ENCODE measurements around the gene GSTM2.
A peak's percentile ranks its signal among the peaks of the same experiment; 100 is the strongest.

The GSTM2 gene

DNA sequence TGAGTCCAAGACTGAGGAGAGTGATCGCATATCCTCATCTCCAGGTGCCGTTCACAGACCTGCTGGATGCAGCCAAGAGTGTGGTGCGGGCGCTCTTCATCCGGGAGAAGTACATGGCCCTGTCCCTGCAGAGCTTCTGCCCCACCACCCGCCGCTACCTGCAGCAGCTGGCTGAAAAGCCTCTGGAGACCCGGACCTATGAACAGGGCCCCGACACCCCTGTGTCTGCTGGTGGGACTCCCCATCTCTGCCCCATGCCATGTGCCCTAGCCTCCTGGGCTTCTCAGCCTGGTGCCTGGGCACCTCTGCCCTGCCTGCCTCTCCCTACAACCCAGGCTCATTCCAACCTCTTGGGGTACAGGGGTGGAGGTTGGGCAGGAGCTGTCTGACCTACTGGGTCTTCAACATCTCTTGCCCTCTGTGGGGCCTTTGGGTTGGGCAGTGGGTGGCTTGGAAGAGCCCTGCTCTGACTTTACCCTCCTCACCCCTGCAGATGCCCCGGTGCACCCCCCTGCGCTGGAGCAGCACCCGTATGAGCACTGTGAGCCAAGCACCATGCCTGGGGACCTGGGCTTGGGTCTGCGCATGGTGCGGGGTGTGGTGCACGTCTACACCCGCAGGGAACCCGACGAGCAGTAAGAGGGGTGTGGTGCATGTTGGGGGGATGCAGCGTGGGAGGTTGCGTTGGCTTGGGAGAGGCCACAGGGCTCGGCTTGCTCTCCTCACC, 41.0 kb upstream of the GSTM2 start:
- TF ChIP-seq ZFX (IDR thresholded peaks at IDR 0.05; ENCODE audit: borderline replicate concordance) = no peak
- TF ChIP-seq, protein P1, sequence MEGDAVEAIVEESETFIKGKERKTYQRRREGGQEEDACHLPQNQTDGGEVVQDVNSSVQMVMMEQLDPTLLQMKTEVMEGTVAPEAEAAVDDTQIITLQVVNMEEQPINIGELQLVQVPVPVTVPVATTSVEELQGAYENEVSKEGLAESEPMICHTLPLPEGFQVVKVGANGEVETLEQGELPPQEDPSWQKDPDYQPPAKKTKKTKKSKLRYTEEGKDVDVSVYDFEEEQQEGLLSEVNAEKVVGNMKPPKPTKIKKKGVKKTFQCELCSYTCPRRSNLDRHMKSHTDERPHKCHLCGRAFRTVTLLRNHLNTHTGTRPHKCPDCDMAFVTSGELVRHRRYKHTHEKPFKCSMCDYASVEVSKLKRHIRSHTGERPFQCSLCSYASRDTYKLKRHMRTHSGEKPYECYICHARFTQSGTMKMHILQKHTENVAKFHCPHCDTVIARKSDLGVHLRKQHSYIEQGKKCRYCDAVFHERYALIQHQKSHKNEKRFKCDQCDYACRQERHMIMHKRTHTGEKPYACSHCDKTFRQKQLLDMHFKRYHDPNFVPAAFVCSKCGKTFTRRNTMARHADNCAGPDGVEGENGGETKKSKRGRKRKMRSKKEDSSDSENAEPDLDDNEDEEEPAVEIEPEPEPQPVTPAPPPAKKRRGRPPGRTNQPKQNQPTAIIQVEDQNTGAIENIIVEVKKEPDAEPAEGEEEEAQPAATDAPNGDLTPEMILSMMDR (IDR thresholded peaks at IDR 0.05) = no peak
- H3K27ac ChIP-seq = no peak overlapping the region

DNA sequence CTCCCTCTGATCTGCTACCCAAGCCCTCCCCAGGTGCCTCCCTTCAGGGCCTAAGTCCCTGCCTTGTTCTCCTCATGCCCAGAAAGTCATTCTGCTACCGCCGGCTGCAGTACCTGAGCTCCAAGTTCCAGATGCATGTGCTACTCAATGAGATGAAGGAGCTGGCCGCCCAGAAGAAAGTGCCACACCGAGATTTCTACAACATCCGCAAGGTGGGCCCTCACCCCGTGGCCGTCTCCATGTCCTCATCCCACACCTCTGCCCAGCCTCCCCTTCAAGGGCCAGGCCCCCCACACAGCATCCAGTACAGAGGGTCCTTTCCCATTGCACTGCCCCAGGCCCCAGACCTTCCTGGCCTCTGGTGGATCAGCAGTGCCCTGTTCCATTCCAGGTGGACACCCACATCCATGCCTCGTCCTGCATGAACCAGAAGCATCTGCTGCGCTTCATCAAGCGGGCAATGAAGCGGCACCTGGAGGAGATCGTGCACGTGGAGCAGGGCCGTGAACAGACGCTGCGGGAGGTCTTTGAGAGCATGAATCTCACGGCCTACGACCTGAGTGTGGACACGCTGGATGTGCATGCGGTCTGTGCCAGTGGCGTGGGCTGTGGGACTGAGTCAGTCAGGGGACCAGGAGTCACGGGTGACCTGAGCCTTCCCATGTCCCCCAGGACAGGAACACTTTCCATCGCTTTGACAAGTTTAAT, 40.0 kb upstream of the GSTM2 start:
- no peak overlapping the region for H3K27ac ChIP-seq
- TF ChIP-seq, protein P1 (IDR thresholded peaks at IDR 0.05) = no peak
- no peak for TF ChIP-seq ZFX (IDR thresholded peaks at IDR 0.05; ENCODE audit: borderline replicate concordance)

DNA sequence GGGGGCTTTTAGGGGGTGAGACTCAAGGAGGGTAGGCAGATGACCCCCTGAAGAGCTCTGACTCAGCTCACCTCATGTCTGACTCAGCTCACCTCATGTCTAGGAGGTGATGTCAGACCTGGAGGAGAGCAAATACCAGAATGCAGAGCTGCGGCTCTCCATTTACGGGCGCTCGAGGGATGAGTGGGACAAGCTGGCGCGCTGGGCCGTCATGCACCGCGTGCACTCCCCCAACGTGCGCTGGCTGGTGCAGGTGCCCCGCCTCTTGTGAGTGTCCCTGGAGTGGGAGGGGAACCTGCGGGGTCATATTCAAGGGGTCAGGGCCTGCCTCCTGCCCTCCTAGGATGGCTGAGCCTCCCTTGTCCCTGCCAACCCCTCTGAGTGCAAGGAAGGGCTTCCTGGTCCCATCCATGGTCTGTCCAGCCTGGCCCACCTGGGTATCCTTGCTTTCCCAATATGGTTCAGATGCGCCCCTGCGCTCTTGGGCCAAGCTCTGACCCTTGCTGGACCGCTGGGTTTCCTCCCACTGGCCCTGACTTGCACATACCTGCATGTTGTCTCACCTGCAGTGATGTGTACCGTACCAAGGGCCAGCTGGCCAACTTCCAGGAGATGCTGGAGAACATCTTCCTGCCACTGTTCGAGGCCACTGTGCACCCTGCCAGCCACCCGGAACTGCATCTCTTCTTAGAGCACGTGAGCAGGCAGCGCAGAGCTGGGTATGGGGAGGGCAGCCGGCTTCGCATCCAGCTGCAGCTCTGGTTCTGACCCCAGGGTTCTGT, 39.1 kb upstream of the GSTM2 start:
- TF ChIP-seq, protein P1 (IDR thresholded peaks at IDR 0.05) = no peak
- TF ChIP-seq ZFX (IDR thresholded peaks at IDR 0.05; ENCODE audit: borderline replicate concordance) = no peak

DNA sequence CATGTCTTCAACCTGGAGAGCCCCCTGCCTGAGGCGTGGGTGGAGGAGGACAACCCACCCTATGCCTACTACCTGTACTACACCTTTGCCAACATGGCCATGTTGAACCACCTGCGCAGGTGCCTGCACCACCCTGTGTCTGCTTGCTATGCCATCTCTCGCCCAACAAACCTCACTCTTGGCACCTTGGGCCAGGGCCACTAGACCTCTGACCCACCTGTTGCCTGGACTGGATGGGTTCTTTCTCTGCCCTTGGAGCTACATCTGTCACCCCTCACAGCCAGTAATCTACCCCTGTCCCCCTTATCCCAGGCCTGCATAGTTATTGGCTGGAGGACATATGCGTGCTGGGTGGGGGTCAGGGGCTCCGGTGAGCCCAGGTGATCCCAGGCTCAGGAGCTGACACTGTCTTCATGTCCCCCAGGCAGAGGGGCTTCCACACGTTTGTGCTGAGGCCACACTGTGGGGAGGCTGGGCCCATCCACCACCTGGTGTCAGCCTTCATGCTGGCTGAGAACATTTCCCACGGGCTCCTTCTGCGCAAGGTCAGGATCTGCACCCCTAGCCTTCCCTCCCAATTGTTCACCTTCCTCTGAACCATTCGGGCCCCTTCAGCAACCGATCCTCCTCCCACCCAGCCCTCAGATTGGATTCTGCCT, 38.4 kb upstream of the GSTM2 start:
- TF ChIP-seq, protein P1 (IDR thresholded peaks at IDR 0.05) = no peak
- TF ChIP-seq ZFX (IDR thresholded peaks at IDR 0.05; ENCODE audit: borderline replicate concordance) = no peak
- H3K27ac ChIP-seq = no peak overlapping the region

More for the DNA sequence above, 39.1 kb upstream of the GSTM2 start:
- H3K27ac ChIP-seq = no peak overlapping the region

DNA sequence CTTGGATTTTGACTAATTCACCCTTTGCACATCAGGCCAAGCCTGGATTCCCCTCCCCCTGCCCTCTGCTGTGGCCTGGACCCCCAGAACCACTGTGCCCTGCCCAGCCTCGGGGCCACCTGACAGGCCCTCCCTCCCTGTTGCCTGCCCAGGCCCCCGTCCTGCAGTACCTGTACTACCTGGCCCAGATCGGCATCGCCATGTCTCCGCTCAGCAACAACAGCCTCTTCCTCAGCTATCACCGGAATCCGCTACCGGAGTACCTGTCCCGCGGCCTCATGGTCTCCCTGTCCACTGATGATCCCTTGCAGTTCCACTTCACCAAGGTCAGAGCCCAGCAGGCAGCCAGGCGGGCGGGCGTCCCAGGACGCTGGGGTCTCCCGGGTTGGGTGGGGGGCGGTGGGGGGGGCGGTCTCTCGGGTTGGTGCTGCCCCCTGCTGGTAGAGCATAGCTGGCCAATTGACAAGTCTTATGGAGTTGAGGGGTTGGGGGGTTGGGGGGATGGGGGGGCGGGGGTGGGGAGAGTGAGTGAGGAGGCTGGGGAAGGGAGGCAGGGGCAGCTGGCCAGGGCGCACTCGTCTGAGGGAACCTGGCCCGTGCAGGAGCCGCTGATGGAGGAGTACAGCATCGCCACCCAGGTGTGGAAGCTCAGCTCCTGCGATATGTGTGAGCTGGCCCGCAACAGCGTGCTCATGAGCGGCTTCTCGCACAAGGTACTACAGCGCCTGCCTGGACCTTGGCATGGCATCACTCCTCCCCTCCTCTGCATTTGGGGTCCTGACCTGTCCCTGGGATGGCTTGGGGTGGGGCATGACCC, 37.6 kb upstream of the GSTM2 start:
- no peak overlapping the region for H3K27ac ChIP-seq
- TF ChIP-seq, protein P1 (IDR thresholded peaks at IDR 0.05) = peak; percentile 46
- TF ChIP-seq ZFX (IDR thresholded peaks at IDR 0.05; ENCODE audit: borderline replicate concordance) = no peak

DNA sequence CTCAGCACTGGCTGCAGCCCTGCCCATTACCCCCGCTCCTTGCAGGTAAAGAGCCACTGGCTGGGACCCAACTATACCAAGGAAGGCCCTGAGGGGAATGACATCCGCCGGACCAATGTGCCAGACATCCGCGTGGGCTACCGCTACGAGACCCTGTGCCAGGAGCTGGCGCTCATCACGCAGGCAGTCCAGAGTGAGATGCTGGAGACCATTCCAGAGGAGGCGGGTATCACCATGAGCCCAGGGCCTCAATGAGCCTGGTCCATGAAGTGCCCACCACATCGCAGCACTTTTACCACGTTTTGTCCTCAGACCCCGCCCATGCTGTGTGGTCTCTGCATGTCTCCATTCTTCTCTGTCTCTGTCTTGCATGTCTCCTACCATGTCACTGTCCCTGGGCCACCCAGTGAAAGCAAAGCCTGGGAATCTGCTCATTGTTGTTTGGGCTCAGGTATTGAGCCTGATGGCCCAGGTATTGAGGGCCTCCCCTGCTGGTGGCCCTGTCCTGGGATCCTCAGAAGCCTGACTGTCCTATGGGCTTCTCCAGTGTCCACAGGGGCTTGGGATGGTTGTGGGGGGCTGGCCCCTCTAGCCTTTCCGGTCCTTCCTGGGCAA, 36.9 kb upstream of the GSTM2 start:
- TF ChIP-seq ZFX (IDR thresholded peaks at IDR 0.05; ENCODE audit: borderline replicate concordance) = no peak
- TF ChIP-seq, protein P1 (IDR thresholded peaks at IDR 0.05) = no peak
- no peak overlapping the region for H3K27ac ChIP-seq
